Parathyroid adenoma (tissue), 2 donors: ENCODE data around the gene TOR1B.

Experiments
- H2AFZ ChIP-seq: fragments of 300-600 bp; sonication (generic); one replicate; pipeline ENCODE4 v1.7.0; 2017; ENCODE audit warnings: antibody characterized with exemption, mild to moderate bottlenecking
- H3K27ac ChIP-seq: fragments of 300-600 bp; sonication (generic); one replicate; pipeline ENCODE4 v1.7.0; 2017
- H3K27me3 ChIP-seq: fragments of 300-600 bp; sonication (generic); one replicate; pipeline ENCODE4 v1.7.0; 2017; ENCODE audit warnings: low read length; ENCODE audit not compliant: control insufficient read depth, insufficient read depth
- H3K36me3 ChIP-seq: fragments of 300-600 bp; sonication (generic); one replicate; pipeline ENCODE4 v1.7.0; 2017; ENCODE audit warnings: low read length; ENCODE audit not compliant: control insufficient read depth, insufficient read depth
- H3K4me1 ChIP-seq: fragments of 300-600 bp; sonication (generic); one replicate; pipeline ENCODE4 v1.7.0; 2017; ENCODE audit warnings: control low read depth
- H3K4me2 ChIP-seq: fragments of 300-600 bp; sonication (generic); one replicate; pipeline ENCODE4 v1.7.0; 2017; ENCODE audit warnings: low read length
- H3K4me3 ChIP-seq: fragments of 300-600 bp; sonication (generic); one replicate; pipeline ENCODE4 v1.7.0; 2017; ENCODE audit warnings: low read depth, low read length
- H3K79me2 ChIP-seq: fragments of 300-600 bp; sonication (generic); one replicate; pipeline ENCODE4 v1.7.0; 2017; ENCODE audit warnings: control low read depth
- H3K9ac ChIP-seq: fragments of 300-600 bp; sonication (generic); one replicate; pipeline ENCODE4 v1.7.0; 2017; ENCODE audit warnings: mild to moderate bottlenecking
- H3K9me3 ChIP-seq: fragments of 300-600 bp; sonication (generic); one replicate; pipeline ENCODE4 v1.7.0; 2017; ENCODE audit warnings: low read length; ENCODE audit not compliant: control insufficient read depth
- CTCF ChIP-seq: fragments of 300-600 bp; sonication (generic); IDR thresholded peaks from one replicate; pipeline ENCODE4 v1.7.0; 2017; ENCODE audit warnings: antibody characterized with exemption, mild to moderate bottlenecking
- donor health status: primary hyperparathyroidism.

The TOR1B gene

GRCh38 chr9:129823935-129824601, 21.1 kb downstream of the TOR1B start, which contains the start of gene TOR1A:
Gene TOR1A, minus strand, starts transcription at chr9:129824136. Its CDS starts 51 bp downstream, at chr9:129824085.
- Histone ChIP-seq H3K4me3 (peak within 1 kb of the TSS; percentile 69), H3K27me3 (no peaks in the 10 kb centered on the region), H3K27ac (peak within 1 kb of the TSS; percentile 47), H3K9me3 (no peaks in the 10 kb centered on the region), H3K79me2 (no peaks in the 10 kb centered on the region), H3K4me2 (peak within 1 kb of the TSS; percentile 87), H2AFZ (peak within 1 kb of the TSS; percentile 58), H3K4me1 (no peaks in the 10 kb centered on the region), H3K36me3 (no peaks in the 10 kb centered on the region), H3K9ac (no peak within 1 kb of the TSS)
- no peak for TF ChIP-seq CTCF

- H3K4me2 ChIP-seq, result no peak overlapping the region
- no peaks in the 10 kb centered on the region for H3K36me3 ChIP-seq
- no peak overlapping the region for H3K9ac ChIP-seq
- no peaks in the 10 kb centered on the region for H3K27me3 ChIP-seq
- H2AFZ ChIP-seq, result no peak overlapping the region
- H3K9me3 ChIP-seq, result no peaks in the 10 kb centered on the region
- H3K79me2 ChIP-seq, result no peaks in the 10 kb centered on the region
- TF ChIP-seq CTCF, result no peak
- no peaks in the 10 kb centered on the region for H3K4me1 ChIP-seq
- H3K4me3 ChIP-seq, result no peak overlapping the region
- H3K27ac ChIP-seq, result no peak overlapping the region
Measured at GRCh38 chr9:129826344-129826743, 23.4 kb downstream of the TOR1B start.

GRCh38 chr9:129826759-129827158, 23.8 kb downstream of the TOR1B start:
- H3K27ac ChIP-seq, result no peak overlapping the region
- no peak overlapping the region for H3K4me2 ChIP-seq
- no peaks in the 10 kb centered on the region for H3K9me3 ChIP-seq
- no peaks in the 10 kb centered on the region for H3K27me3 ChIP-seq
- no peaks in the 10 kb centered on the region for H3K79me2 ChIP-seq
- H2AFZ ChIP-seq, result no peak overlapping the region
- TF ChIP-seq CTCF, result no peak
- H3K36me3 ChIP-seq, result no peaks in the 10 kb centered on the region
- H3K4me3 ChIP-seq, result no peak overlapping the region
- no peak overlapping the region for H3K9ac ChIP-seq
- no peaks in the 10 kb centered on the region for H3K4me1 ChIP-seq

- no peak for TF ChIP-seq CTCF
- H3K79me2 ChIP-seq, result no peaks in the 10 kb centered on the region
- H3K4me2 ChIP-seq, result no peak overlapping the region
- H3K27me3 ChIP-seq, result no peaks in the 10 kb centered on the region
- no peaks in the 10 kb centered on the region for H3K9me3 ChIP-seq
- no peak overlapping the region for H3K4me3 ChIP-seq
- no peak overlapping the region for H3K27ac ChIP-seq
- no peaks in the 10 kb centered on the region for H3K4me1 ChIP-seq
- H2AFZ ChIP-seq, result no peak overlapping the region
- H3K36me3 ChIP-seq, result no peaks in the 10 kb centered on the region
- H3K9ac ChIP-seq, result no peak overlapping the region
Measured at GRCh38 chr9:129828051-129828450, 25.1 kb downstream of the TOR1B start.

GRCh38 chr9:129828969-129829368, 26.0 kb downstream of the TOR1B start:
- H2AFZ ChIP-seq, result no peak overlapping the region
- no peaks in the 10 kb centered on the region for H3K79me2 ChIP-seq
- H3K27ac ChIP-seq, result no peak overlapping the region
- H3K27me3 ChIP-seq, result no peaks in the 10 kb centered on the region
- H3K9ac ChIP-seq, result no peak overlapping the region
- H3K4me2 ChIP-seq, result no peak overlapping the region
- H3K4me3 ChIP-seq, result no peak overlapping the region
- no peaks in the 10 kb centered on the region for H3K4me1 ChIP-seq
- H3K9me3 ChIP-seq, result no peaks in the 10 kb centered on the region
- TF ChIP-seq CTCF, result no peak
- H3K36me3 ChIP-seq, result no peaks in the 10 kb centered on the region
